NCI-H748 treated with DMSO at 0.1 percent for 48 hours (cell line): ENCODE measurements around the gene KHDC1.
"Not testable (repeated sequence)": the region's sequence is repeated elsewhere in the genome, so short reads cannot be mapped to it uniquely, and the experiment has no call there.

Source experiments
- DNase-seq: peaks from one replicate; lab custom pipeline; 2025; lab: John Stamatoyannopoulos, UW

The KHDC1 gene

DNA sequence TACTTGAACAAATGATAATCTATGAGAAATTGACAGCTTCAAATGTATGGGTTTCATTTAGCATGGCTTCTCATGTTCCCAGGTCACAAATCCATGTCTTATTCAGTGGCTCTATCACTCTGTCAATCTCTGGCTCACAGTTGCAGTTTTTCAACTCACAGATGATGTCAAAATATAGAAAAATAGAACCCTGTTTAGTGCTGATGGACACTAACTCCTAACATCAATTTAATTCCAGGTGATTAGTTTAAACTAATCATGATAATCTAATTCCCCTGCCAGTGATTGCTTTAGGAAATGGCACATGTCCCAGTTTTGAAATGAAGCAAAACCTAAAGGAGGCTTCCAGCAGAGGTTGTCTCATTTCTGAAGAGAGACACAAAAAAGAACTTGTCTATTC, 13.0 kb downstream of the KHDC1 start:
- DNase-seq, result no peak

DNA sequence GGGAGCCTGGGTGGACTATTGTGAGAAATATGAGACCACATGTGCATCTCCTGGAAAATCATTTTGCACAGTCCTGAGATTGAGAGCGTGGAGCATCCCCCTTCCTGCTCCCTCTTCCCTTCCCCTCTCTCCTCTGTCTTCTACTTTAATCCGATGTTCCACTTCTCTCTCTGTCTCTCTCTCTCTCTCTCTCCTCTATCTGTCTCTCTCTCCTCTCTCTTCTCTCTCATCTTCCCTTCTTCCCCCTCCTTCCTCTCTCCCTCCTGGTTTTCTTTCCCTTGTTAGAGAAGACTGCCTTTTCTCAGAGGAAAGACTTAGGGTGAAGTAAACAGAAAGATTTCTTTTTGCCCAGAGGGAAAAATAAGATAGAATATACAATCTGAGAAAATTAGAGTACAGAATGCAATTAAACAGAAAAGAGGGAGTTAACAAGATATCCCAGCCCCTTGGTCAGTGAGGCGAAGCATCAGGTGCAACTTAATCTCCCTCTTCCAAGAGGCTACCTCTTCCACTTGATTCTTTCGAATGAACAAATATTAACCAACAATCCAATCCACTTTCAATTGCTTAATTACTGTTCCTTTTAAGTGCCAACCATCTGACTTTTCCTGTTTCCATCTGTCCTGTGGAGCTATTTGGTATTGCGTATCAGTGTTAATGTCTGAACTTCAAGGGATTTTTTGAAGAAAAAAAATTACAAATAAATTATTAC, 14.6 kb downstream of the KHDC1 start:
- no peak for DNase-seq

DNA sequence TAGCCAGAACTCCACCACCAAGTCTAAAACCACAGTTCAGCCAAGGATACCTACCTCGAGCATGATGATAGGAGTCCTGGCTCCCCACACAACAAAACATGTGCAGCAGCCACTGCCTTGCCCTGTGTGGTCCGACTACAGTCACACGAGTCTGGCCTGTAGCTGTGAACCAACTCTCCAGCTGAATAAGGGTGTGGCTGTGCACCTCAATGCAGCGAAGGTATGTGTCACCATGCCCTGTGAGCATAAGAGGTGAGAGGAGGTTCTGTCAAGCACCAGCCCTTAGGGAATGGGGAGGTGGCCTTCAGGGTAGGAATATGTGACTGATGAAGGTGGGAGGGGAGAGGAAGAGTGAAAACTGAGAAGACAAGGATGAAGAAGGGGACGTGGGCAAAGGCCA, 21.0 kb downstream of the KHDC1 start:
- no peak for DNase-seq

DNA sequence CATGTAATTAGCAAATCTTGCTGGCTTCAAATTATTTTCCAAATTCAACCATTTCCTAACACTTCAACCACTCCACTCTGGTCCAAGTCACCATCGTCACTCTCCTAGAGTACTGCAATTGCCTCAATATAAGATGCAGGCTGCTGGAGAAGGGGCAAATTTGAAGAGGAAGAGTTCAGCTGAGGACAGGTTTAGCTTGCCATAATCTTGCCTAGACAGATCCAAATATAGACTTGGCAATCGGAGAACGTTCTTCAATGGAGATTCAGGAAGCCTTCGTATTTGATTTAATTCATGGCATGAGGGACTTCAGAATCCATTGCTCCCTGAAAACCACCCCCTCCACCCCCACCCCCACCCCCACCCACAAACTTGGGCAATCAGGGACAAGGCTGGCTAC, 22.3 kb downstream of the KHDC1 start:
- DNase-seq, result no peak

DNA sequence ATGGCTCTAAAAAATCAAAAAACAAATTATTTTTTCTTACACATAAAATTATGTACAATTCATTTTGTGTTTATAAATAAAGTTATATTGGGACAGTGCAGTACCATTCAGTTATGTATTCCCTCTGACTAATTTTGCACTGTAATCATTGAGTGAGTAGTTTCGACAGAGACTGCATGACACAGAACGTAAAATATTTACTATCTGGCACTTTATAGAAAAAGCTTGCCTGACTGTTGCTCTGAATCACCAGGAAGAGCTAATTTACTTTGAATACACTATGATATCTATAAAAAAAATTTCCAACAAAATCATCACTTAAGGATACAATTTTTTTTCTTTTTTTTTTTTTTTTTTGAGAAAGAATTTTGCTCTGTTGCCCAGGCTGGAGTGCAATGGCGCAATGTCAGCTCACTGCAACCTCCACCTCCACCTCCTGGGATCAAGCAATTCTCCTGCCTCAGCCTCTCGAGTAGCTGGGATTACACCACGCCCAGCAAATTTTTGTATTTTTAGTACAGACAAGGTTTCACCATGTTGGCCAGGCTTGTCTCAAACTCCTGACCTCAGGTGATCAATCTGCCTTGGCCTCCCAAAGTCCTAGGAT, 26.7 kb downstream of the KHDC1 start:
- no peak for DNase-seq

DNA sequence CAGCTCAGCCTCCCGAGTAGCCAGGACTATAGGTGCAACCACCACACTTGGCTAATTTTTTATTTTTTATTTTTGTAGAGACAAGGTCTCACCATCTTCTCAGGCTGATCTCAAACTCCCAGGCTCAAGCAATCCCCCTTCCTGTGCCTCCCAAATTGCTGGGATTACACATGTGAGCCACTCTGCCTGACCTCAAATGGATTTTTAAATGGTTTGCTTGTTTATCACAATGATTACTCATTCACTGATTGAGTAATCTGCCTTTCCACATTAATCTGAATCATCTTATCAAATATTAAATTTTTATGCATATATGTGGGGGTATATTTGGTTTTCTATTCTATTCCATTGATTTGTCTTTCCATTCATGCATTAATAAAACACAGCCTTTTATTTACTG, 28.3 kb downstream of the KHDC1 start:
- DNase-seq, result no peak

DNA sequence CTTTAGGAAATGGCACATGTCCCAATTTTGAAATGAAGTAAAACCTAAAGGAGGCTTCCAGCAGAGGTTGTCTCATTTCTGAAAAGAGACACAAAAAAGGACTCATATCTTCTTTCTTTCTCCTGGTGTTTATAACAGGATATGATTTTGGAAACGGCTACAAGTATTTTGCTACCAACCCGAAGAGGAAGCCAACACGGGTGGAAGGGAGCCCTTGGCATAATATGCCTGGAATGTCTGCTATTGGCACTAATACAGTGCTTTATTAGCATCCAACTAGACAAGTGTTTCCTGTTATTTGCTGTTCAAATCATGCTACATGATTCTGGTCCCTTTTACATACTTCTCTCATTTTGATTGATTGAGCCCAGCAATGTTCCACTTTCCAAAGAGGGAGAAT, 29.0 kb downstream of the KHDC1 start:
- DNase-seq, result not testable (repeated sequence)

DNA sequence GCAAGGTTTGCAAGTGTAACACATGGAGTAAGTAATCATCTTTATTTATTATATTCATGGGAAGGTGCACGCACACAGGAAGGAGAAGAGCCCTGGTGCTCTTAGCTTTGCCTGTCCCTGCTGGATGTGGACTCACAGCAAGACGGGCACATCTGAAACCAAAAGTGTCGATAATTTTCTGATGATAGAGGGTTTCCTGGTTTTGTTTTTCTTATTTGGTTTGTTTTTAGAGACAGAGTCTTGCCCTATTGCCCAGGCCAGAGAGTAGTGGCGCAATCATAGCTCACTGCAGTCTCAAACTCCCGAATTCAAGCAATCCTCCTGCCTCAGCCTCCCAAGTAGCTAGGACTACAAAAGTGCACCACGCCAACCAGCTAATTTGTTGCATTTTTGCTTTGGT, 29.9 kb downstream of the KHDC1 start:
- DNase-seq, result no peak

DNA sequence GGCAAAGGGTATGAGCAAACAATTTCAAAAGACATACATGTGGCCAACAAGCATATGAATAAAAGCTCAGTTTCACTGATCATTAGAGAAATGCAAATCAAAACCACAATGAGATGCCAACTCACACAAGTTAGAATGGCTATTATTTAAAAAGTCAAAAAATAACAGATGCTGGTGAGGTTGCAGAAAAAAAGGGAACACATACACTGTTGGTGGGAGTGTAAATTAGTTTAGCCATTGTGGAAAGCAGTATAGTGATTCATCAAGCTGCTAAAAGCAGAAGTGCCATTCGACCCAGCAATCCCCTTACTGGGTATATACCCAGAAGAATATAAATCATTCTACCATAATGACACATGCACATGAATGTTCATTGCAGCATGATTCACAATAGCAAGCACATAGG, 31.0 kb downstream of the KHDC1 start:
- DNase-seq, result no peak

DNA sequence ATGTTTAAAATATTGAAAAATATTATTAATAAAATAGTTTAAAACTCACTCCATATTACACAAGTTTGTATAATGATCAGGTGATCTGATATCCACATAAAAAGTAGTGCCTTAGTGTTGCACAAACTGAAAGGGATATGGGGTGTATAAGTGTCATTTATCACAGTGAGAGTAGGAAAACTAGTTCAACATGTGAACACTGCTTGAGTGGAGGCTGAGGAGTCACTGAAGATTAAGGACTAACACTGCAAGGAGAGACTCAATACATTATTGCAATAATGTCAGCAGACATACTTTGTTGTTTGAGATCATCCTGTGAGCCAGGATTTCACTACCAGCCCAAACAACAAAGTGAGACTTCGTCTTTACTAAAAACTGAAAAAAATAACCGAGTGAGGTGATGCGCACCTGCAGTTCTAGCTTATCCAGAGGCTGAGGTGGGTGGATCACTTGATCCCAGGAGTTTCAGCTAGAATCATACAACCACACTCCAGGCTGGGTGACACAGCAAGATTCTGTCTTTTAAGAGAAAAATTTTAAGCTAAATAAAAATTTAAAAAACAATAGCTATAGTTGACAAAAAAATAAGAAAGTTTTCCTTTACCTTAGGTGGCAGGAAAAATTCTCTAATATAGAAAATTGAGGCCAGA, 35.3 kb downstream of the KHDC1 start:
- DNase-seq, result no peak

DNA sequence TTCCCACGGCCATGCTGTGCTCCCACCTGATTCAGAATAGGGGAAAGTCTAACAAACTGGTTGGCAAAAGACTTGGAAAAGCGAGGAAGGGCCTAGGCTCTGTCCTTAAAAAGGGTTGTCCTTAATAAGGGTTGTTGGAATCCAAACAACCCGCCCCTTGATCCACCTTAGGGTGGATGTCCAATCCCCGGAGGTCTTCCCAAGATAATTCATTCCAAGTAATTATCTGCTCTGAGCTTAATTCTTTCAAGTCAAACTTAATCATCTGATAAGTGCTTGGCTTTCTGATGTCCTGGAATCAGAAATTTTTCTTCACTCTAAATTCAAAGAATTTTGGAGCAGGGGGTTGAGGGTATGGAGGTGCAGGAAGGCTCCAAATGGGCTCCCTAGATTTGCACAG, 37.6 kb downstream of the KHDC1 start, which contains the start of gene KHDC1L:
Gene KHDC1L (minus strand): TSS at position 101 of the 400 bp plus-strand sequence. CDS start 88 bp downstream, at position 13.
- no peak for DNase-seq

DNA sequence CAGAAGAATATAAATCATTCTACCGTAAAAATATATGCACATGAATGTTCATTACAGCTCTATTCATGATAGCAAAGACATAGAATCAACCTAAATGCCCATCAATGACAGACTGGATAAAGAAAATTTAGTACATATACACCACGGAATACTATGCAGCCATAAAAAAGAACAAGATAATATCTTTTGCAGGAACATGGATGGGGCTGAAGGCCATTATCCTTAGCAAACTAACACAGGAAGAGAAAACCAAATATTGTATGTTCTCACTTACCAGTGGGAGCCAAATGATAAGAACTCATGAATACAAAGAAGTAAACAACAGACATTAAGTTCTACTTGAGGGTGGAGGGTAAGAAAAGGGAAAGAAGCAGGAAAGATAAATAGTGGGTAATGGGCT, 46.1 kb downstream of the KHDC1 start:
- DNase-seq, result no peak

DNA sequence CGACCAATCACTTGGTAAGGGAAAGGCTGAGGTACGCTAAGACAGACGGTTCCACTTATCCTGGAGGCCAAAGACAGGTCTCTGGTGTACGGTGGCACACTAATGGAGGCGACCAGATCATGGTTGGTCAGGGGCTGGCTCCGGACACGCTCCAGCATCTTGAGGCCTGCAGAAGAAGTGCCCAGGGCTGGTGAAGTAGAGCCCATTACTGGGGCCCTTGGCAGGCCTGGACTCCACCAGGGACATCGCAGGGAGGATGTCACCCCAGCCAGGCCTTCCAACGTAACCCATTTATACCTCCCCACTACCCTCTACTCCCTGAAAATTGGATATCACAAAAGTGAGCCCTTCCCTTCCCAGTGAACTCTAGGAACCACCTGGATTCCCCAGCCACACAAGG, 53.9 kb downstream of the KHDC1 start:
- no peak for DNase-seq

DNA sequence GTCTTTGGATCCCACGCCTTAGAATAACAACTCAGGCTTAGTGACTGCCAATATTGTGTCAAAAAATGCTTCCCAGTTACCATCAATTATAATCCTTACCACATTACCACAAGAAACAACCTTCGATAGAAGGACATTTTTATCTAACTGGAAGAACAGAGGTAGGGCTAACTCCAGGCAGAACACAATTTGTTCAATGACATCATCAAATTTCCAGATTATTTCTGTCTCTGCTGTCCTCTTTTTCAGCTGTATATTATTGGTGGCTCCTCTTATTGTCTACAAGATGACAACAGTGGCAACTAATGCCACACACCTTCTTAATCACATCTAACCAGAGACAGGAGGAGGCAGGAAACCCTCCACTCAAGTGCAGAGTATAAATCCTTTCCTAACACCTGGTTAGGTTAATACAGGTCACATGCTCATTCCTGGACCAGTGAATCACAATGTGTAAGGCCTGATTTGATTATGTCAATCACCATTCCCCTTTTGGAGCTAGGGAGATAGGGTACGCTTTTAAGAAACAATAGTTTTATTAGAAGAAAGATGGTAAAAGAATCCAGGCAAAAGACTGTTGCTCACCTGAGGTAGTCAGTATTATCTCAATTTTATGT, 55.7 kb downstream of the KHDC1 start:
- DNase-seq, result no peak

DNA sequence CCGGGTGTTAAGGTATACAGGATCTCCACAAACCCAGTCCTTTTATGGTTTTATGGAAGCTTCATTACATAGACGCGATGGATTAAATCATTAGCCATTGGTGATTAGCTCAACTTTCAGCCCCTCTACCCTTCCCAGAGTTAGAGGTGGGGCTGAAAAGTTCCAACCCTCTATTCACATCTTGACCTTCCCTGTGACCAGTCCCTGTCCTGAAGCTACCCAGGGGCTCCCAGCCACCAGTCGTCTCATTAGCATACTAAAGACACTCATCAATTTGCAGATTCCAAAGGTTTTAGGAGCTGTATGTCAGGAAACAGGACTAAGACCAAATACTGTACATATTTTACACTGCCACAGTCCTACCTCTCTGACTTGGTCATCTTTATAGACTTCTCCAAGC, 58.7 kb downstream of the KHDC1 start:
- no peak for DNase-seq

DNA sequence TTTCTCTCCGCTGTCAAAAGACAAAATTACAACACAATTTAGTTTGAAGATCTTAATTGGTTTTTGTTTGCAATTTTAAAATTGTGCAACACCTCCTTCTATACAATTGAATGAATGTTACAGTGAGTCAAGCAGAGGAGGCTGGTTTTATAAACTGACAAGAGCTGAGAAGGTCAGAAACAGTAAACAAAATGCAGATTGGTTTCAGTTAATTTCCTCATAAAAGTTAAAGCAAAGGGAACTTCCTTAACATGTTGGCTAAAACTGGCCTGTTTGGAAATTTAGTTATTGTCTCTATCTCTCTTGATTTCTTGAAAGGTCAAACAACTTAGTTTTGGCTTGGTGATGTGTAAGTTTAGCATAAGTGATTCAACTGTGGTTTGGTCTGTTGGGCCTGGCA, 59.9 kb downstream of the KHDC1 start:
- DNase-seq, result no peak

DNA sequence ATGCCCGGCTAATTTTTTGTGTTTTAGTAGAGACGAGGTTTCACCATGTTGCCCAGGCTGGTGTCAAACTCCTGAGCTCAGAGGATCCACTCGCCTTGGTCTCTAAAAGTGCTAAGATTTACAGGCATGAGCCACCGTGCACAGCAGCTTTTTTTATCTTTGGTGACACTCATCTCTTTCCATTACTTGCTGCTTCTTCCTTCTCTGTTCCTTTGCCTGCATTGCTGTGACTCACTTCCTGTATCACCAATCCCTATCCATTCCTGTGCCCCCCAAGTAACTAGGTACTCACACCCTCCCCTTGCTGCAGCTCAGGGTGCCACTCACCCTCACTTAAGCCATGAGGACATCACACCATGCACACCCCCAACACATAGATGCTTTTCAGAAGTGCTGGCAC, 62.3 kb downstream of the KHDC1 start:
- DNase-seq, result no peak

DNA sequence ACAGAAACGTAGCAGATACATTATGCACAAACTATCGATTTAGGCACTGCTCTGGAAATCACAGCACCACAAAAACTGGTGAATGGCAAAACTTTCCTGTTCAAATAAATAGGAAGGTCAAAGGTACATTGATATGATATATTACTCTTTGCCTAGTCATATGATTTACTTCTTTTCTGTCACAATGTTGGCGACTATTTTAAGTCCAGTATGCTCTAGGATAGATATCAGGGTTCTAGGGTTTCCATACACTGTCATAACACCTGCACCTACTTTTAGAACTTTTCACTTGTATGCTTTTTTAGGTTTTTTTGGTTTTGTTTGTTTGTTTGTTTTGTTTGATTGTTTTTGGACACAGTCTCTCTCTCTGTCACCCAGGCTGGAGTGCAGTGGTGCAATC, 62.7 kb downstream of the KHDC1 start:
- no peak for DNase-seq

DNA sequence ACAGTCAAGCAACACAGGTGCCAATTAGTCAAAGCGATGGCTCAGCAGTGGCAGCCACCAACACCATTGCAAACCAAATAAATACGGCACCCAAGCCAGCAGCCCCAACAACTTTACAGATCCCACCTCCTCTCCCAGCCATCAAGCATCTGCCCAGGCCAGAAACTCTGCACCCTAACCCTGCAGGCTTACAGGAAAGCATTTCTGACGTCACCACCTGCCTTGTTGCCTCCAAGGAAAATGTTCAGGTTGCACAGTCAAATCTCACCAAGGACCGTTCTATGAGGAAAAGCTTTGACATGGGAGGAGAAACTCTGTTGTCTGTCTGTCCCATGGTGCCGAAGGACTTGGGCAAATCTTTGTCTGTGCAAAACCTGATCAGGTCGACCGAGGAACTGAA, 68.3 kb downstream of the KHDC1 start:
- DNase-seq, result no peak

DNA sequence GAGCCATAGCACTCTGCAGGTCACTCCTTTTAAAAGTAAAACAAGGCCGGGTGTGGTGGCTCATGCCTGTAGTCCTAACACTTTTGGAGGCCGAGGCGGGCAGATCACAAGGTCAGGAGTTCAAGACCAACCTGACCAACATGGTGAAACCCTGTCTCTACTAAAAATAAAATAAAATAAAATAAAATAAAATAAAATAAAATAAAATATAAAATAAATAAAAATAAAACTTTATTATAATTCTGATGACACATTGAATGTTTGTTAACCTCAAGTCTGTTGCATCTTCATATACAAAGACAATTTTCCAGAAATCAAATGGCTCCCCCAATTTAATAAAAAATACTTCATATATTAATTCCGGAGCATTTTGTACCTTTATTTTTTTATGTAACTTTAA, 69.7 kb downstream of the KHDC1 start:
- not testable (repeated sequence) for DNase-seq
